Trophoblast cell (in vitro differentiated cells and primary cell): ENCODE results near the gene TPRX2.
"Not testable (repeated sequence)": the region's sequence is repeated elsewhere in the genome, so short reads cannot be mapped to it uniquely, and the experiment has no call there.

Experiments
- DNase-seq, 2 donors: peaks; one replicate each; pipeline ENCODE4 v3.0.0-alpha.2; 2016
- H2AFZ ChIP-seq: 2 replicates; pipeline ENCODE4 v1.6.1; 2013; ENCODE audit warnings: low read length, moderate library complexity, mild to moderate bottlenecking; ENCODE audit not compliant: insufficient read depth, poor library complexity
- H2AK5ac ChIP-seq: 2 replicates; pipeline ENCODE4 v1.6.1; 2013; ENCODE audit warnings: mild to moderate bottlenecking, low read length
- H2BK120ac ChIP-seq: 2 replicates; pipeline ENCODE4 v1.6.1; 2013; ENCODE audit warnings: low read length, mild to moderate bottlenecking, moderate library complexity; ENCODE audit not compliant: insufficient read depth, poor library complexity
- H2BK12ac ChIP-seq: 2 replicates; pipeline ENCODE4 v1.6.1; 2013; ENCODE audit warnings: mild to moderate bottlenecking, low read length, moderate library complexity
- H2BK5ac ChIP-seq: 2 replicates; pipeline ENCODE4 v1.6.1; 2013; ENCODE audit warnings: low read length, low read depth, moderate library complexity, mild to moderate bottlenecking; ENCODE audit not compliant: poor library complexity
- H3K14ac ChIP-seq: 2 replicates; pipeline ENCODE4 v1.6.1; 2013; ENCODE audit warnings: mild to moderate bottlenecking, low read length
- H3K18ac ChIP-seq: 2 replicates; pipeline ENCODE4 v1.6.1; 2013; ENCODE audit warnings: mild to moderate bottlenecking, low read length
- H3K23ac ChIP-seq: 2 replicates; pipeline ENCODE4 v1.6.1; 2013; ENCODE audit warnings: low read length
- H3K27ac ChIP-seq: 2 replicates; pipeline ENCODE4 v1.5.1; 2013; ENCODE audit warnings: low read depth, mild to moderate bottlenecking, inconsistent platforms, low read length, moderate library complexity
- H3K27me3 ChIP-seq: 2 replicates; pipeline ENCODE4 v1.6.1; 2013; ENCODE audit warnings: inconsistent platforms, mild to moderate bottlenecking, low read length, moderate library complexity; ENCODE audit not compliant: insufficient read depth
- H3K36me3 ChIP-seq, 2 experiments: 1 replicate in 1 of 2; 2 replicates in 1 of 2; pipeline ENCODE4 v1.6.1; 2013; ENCODE audit warnings: low read length in 2 of 2, mild to moderate bottlenecking in 2 of 2, moderate library complexity in 1 of 2; ENCODE audit not compliant: insufficient read depth in 2 of 2, control insufficient read depth in 1 of 2
- H3K4ac ChIP-seq: 2 replicates; pipeline ENCODE4 v1.6.1; 2013; ENCODE audit warnings: low read depth, mild to moderate bottlenecking, low read length, moderate library complexity
- H3K4me1 ChIP-seq, 2 experiments: 1 replicate in 1 of 2; 2 replicates in 1 of 2; pipeline ENCODE4 v1.6.1; 2013; ENCODE audit warnings: low read length in 2 of 2, mild to moderate bottlenecking in 2 of 2, moderate library complexity in 1 of 2; ENCODE audit not compliant: insufficient read depth in 2 of 2, control insufficient read depth in 1 of 2
- H3K4me2 ChIP-seq: 2 replicates; pipeline ENCODE4 v1.6.1; 2013; ENCODE audit warnings: inconsistent platforms, mild to moderate bottlenecking, low read length, moderate library complexity
- H3K4me3 ChIP-seq: 2 replicates; pipeline ENCODE4 v1.5.1; 2013; ENCODE audit warnings: mild to moderate bottlenecking, low read depth, low read length, inconsistent platforms
- H3K79me1 ChIP-seq: one replicate; pipeline ENCODE4 v1.6.1; 2013; ENCODE audit warnings: low read length
- H3K79me2 ChIP-seq: 2 replicates; pipeline ENCODE4 v1.6.1; 2013; ENCODE audit warnings: low read length, mild to moderate bottlenecking; ENCODE audit not compliant: control insufficient read depth, insufficient read depth, poor library complexity
- H3K9ac ChIP-seq: 2 replicates; pipeline ENCODE4 v1.6.1; 2013; ENCODE audit warnings: mild to moderate bottlenecking, low read length
- H3K9me3 ChIP-seq: 2 replicates; pipeline ENCODE4 v1.6.1; 2013; ENCODE audit warnings: low read depth, mild to moderate bottlenecking, control low read depth, inconsistent platforms, low read length; ENCODE audit not compliant: insufficient read depth
- H4K12ac ChIP-seq: 2 replicates; pipeline ENCODE4 v1.6.1; 2013; ENCODE audit warnings: low read depth, mild to moderate bottlenecking, low read length, moderate library complexity
- H4K8ac ChIP-seq: 2 replicates; pipeline ENCODE4 v1.6.1; 2013; ENCODE audit warnings: low read depth, mild to moderate bottlenecking, low read length, moderate library complexity
- H4K91ac ChIP-seq: one replicate; pipeline ENCODE4 v1.6.1; 2013; ENCODE audit warnings: low read depth, mild to moderate bottlenecking, low read length, moderate library complexity
- WGBS: extraction: QIAGEN DNeasy Blood & Tissue Kit; methylation state at CpG from one replicate; pipeline ENCODE4 v1.1.7; 2013; ENCODE audit warnings: missing lambda C conversion rate; ENCODE audit not compliant: insufficient read length, insufficient coverage; ENCODE audit errors: extremely low coverage; 5-methylcytosine and 5-hydroxymethylcytosine counted together

Gene TPRX2

DNA sequence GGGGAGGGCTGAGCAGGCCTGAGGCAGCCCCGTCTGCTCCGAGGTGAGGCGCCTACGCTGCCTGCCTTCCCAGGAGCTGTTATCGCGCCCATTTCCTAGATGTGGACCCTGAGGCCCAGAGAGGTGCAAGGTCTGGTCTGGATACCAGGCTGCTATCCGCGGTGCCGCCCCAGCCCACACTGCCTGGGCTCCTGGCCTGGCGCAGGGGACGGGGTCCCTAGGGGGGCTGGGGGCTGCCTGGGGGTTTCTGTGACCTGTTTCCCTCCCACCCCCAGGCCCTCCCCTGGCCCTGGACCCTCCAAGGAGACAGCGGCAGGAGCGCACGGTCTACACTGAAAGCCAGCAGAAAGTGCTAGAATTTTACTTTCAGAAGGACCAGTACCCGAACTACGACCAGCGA is 803 bp downstream of the TPRX2 start:
- H3K27ac ChIP-seq, H2BK12ac ChIP-seq, H3K27me3 ChIP-seq, H2AFZ ChIP-seq, DNase-seq, H2BK5ac ChIP-seq, H3K4me1 ChIP-seq, H4K91ac ChIP-seq, H3K4me3 ChIP-seq, H3K79me2 ChIP-seq, H4K12ac ChIP-seq, H3K79me1 ChIP-seq, H3K14ac ChIP-seq, H3K23ac ChIP-seq, H3K4me2 ChIP-seq, H3K9me3 ChIP-seq, H3K4ac ChIP-seq, H3K36me3 ChIP-seq, H3K18ac ChIP-seq, H2BK120ac ChIP-seq, H2AK5ac ChIP-seq, H4K8ac ChIP-seq, H3K9ac ChIP-seq: not testable (repeated sequence)
- no CpG with 5 or more reads among the region's 17 CpGs for WGBS

DNA sequence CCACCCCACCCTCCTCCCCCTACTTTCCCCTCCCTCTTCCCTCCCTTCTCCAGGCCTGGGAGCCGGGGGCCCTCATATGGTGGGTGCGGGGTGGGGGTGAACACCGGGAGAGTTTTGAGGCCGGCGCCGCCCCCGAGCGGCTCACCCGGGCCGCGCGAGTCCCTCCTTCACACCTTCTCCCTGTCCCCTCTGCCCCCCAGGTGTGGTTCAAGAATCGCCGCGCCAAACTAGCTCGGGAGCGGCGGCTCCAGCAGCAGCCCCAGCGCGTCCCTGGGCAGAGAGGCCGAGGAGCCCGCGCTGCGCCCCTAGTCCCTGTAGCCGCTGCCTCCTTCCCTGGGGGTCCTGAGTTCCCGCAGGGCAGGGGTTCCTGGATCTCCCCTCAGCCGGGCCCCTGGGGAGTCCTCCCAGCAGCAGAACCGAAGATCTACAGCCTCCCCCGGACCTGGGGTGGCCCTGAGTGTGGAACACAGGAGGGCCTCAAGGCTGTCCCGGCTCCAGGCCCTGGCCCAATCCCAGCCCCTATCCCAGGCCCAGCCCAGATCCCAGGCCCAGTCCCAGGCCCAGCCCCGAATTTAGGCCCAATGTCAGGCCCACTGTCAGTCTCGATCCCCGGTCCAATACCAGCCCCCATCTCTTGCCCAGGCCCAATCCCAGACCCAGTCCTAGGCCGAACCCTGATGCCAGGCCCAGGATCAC is 1.7 kb downstream of the TPRX2 start:
- no peaks in the 10 kb centered on the region for H3K79me1 ChIP-seq
- H3K4me2 ChIP-seq = no peak overlapping the region
- H3K79me2 ChIP-seq = no peaks in the 10 kb centered on the region
- H2BK120ac ChIP-seq = no peak overlapping the region
- no peak overlapping the region for H3K23ac ChIP-seq
- no peak overlapping the region for H2BK5ac ChIP-seq
- H4K12ac ChIP-seq = no peak overlapping the region
- H4K91ac ChIP-seq = no peak overlapping the region
- H2AFZ ChIP-seq = no peak overlapping the region
- WGBS = no CpG with 5 or more reads among the region's 34 CpGs
- DNase-seq = no peak
- no peak overlapping the region for H2AK5ac ChIP-seq
- no peak overlapping the region for H3K27ac ChIP-seq
- peaks cover 1% of the 10 kb centered on the region for H3K9me3 ChIP-seq
- H4K8ac ChIP-seq = no peak overlapping the region
- no peak overlapping the region for H3K14ac ChIP-seq
- no peak overlapping the region for H2BK12ac ChIP-seq
- H3K18ac ChIP-seq = no peak overlapping the region
- no peak overlapping the region for H3K4me3 ChIP-seq
- no peak overlapping the region for H3K9ac ChIP-seq
- H3K36me3 ChIP-seq = no peaks in the 10 kb centered on the region
- H3K4me1 ChIP-seq = peaks cover 0 to 4% of the 10 kb centered on the region in 2 experiments
- H3K27me3 ChIP-seq = no peaks in the 10 kb centered on the region
- no peak overlapping the region for H3K4ac ChIP-seq

DNA sequence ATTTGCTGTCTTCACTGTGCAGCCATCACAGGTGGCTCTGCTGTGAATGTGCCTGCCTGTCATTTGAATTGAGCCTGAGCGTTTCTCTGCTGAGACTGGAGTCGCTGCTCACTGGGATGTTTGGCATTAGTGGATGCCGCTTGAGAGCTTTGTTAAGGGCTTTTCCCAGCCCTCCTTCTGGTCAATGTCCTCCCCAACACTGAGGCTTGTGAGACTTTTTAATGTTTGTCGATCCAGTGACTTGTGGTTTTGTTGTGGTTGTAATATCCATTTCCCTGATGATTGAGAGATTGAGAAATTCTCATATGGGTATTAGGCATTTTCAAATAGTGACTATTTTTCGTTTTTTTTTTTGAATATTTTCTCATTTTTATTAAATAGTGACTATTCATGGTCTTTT is 2.6 kb downstream of the TPRX2 start:
- Histone ChIP-seq H3K27me3 (no peaks in the 10 kb centered on the region), H3K4me2 (no peak overlapping the region), H3K4ac (no peak overlapping the region), H2BK12ac (no peak overlapping the region), H2BK120ac (no peak overlapping the region), H3K23ac (no peak overlapping the region), H4K12ac (no peak overlapping the region), H3K4me1 (peaks cover 0 to 4% of the 10 kb centered on the region in 2 experiments), H2AK5ac (no peak overlapping the region), H3K4me3 (no peak overlapping the region), H2BK5ac (no peak overlapping the region), H3K79me1 (no peaks in the 10 kb centered on the region), H4K91ac (no peak overlapping the region), H3K9ac (no peak overlapping the region), H3K36me3 (no peaks in the 10 kb centered on the region), H3K27ac (no peak overlapping the region), H3K9me3 (peaks cover 1% of the 10 kb centered on the region), H4K8ac (no peak overlapping the region), H3K79me2 (no peaks in the 10 kb centered on the region), H3K14ac (no peak overlapping the region), H3K18ac (no peak overlapping the region), H2AFZ (no peak overlapping the region)
- no peak for DNase-seq
- no CpG with 5 or more reads among the region's 5 CpGs for WGBS

DNA sequence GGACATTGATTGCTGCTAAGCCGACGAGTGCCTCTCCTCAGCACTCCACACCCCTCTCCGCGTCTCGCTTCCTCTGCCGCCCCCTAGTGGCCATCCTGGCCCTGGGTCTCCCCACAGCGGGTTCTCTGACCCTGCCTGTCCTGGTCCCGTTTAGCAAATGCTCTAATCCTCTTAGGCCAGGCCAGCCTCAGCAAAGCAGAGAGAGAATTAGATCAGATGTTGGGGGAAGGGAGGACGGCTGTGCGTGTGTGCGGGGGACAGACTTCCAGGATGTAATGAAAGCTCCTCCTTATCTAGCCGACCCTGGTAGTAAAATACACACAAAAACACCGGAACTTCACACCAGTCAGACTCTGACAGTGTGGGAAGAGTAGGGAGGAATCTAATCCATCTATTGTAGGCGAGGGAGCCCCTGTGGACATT is 4.5 kb downstream of the TPRX2 start:
- no peaks in the 10 kb centered on the region for H3K79me1 ChIP-seq
- H3K4me2 ChIP-seq = no peak overlapping the region
- no peak overlapping the region for H3K14ac ChIP-seq
- no peak overlapping the region for H3K4ac ChIP-seq
- no peak overlapping the region for H4K12ac ChIP-seq
- no peaks in the 10 kb centered on the region for H3K79me2 ChIP-seq
- no peak overlapping the region for H2BK5ac ChIP-seq
- H2BK120ac ChIP-seq = no peak overlapping the region
- H3K23ac ChIP-seq = no peak overlapping the region
- H3K18ac ChIP-seq = no peak overlapping the region
- H4K91ac ChIP-seq = no peak overlapping the region
- no CpG with 5 or more reads among the region's 14 CpGs for WGBS
- H3K27ac ChIP-seq = no peak overlapping the region
- H4K8ac ChIP-seq = no peak overlapping the region
- H2AK5ac ChIP-seq = no peak overlapping the region
- no peaks in the 10 kb centered on the region for H3K27me3 ChIP-seq
- H3K4me3 ChIP-seq = no peak overlapping the region
- peak; percentile 71 to 85 for DNase-seq
- H2BK12ac ChIP-seq = no peak overlapping the region
- H2AFZ ChIP-seq = no peak overlapping the region
- no peak overlapping the region for H3K9ac ChIP-seq
- peaks cover 0 to under 1% of the 10 kb centered on the region in 2 experiments for H3K4me1 ChIP-seq
- no peaks in the 10 kb centered on the region for H3K36me3 ChIP-seq
- H3K9me3 ChIP-seq = peaks cover 1% of the 10 kb centered on the region
